Measurements from ENCODE around the gene RNF157.

The RNF157 gene

GRCh38 chr17:76147211-76148014 lies 92.9 kb downstream of the RNF157 start:
- Histone ChIP-seq H3K27me3 (replicated peaks; ENCODE audit: control insufficient read depth, insufficient read depth, low read length) (no peaks in the 10 kb centered on the region; the same call in 1 of the 2 replicates), H3K36me3 (ENCODE audit: control insufficient read depth, insufficient read depth, low read length) (no peaks in the 10 kb centered on the region), H3K4me3 (replicated peaks; ENCODE audit: low read depth, low read length) (no peak overlapping the region)
- no peak for DNase-seq (ENCODE audit: extremely low read depth, insufficient read length)
- TF ChIP-seq, protein P1, sequence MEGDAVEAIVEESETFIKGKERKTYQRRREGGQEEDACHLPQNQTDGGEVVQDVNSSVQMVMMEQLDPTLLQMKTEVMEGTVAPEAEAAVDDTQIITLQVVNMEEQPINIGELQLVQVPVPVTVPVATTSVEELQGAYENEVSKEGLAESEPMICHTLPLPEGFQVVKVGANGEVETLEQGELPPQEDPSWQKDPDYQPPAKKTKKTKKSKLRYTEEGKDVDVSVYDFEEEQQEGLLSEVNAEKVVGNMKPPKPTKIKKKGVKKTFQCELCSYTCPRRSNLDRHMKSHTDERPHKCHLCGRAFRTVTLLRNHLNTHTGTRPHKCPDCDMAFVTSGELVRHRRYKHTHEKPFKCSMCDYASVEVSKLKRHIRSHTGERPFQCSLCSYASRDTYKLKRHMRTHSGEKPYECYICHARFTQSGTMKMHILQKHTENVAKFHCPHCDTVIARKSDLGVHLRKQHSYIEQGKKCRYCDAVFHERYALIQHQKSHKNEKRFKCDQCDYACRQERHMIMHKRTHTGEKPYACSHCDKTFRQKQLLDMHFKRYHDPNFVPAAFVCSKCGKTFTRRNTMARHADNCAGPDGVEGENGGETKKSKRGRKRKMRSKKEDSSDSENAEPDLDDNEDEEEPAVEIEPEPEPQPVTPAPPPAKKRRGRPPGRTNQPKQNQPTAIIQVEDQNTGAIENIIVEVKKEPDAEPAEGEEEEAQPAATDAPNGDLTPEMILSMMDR (IDR thresholded peaks at IDR 0.05; ENCODE audit: insufficient read depth, low read length, poor library complexity, severe bottlenecking), result peak; percentile 28

- H3K27me3 ChIP-seq (replicated peaks; ENCODE audit: control insufficient read depth, insufficient read depth, low read length), result no peaks in the 10 kb centered on the region; the same call in 1 of the 2 replicates
- TF ChIP-seq, protein P1 (IDR thresholded peaks at IDR 0.05; ENCODE audit: insufficient read depth, low read length, poor library complexity, severe bottlenecking), result no peak
- DNase-seq (ENCODE audit: extremely low read depth, insufficient read length), result no peak
- H3K36me3 ChIP-seq (ENCODE audit: control insufficient read depth, insufficient read depth, low read length), result no peaks in the 10 kb centered on the region
- H3K4me3 ChIP-seq (replicated peaks; ENCODE audit: low read depth, low read length), result no peak overlapping the region
Measured at GRCh38 chr17:76146053-76146851, 94.0 kb downstream of the RNF157 start.

DNA sequence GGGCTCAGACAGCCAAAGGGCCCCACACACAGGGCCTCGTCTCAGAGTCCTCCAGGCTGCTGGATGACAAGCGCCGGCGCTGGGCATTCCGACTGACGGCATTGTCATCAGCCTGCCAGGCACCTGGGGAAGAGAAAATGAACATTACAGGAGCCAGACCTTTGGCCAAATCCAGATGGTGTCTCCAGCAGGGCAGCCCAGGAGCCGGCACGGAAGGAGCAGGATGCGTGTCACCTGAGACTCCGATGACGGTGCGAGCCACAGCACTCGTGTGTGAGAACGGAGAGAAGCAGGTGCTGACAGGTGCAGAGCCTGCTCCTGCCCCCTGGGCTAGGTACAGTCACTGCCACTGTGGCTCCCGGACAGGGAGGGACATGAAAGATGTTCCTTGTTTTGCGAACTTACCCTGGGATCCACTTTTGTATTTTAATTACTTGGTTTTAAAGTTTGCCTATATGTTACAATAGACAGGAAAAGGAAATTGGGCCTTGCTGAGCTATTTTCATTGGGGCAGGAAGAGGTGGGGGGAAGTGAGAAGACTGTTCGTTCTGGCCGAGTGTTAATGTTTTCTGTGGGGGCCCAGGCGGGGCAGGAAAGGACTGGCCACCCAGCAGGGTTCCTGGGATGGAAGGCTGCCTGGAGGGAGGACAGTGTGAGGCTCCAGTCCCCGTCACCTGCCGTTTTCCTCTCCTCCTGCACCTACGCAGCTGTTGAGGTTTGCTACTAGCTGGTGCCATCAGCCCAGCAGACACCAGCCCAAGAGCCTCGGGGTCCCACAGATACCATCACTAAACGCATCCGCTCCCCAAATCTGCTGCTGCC lies 94.9 kb downstream of the RNF157 start:
- Histone ChIP-seq H3K4me3 (replicated peaks; ENCODE audit: low read depth, low read length) (no peak overlapping the region), H3K36me3 (ENCODE audit: control insufficient read depth, insufficient read depth, low read length) (no peaks in the 10 kb centered on the region), H3K27me3 (replicated peaks; ENCODE audit: control insufficient read depth, insufficient read depth, low read length) (no peaks in the 10 kb centered on the region; the same call in 1 of the 2 replicates)
- TF ChIP-seq, protein P1 (IDR thresholded peaks at IDR 0.05; ENCODE audit: insufficient read depth, low read length, poor library complexity, severe bottlenecking), result no peak
- DNase-seq (ENCODE audit: extremely low read depth, insufficient read length), result peak; percentile 66

DNA sequence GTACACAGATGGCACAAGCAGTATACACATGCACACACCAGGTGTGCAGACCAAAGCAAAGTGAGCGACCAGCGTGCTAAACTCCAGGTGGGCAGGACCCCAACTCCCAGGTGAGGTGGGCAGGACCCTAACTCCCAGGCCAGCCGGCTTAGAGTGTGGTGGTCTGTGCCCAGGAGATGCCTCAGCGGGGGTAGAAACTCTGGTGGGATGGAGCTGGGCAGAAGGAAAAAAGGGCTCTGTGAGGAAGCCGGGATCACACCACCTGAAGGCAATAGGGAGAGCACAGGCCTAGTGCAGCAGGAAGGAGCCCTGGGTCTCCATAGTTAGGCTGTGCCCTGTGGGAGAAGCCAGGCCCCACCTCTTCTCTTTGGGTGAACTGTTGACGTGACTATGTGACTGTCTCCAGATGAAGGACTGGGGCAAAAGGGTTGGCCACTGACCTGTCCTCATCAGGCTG lies 97.7 kb downstream of the RNF157 start:
- no peaks in the 10 kb centered on the region; the same call in 1 of the 2 replicates for H3K27me3 ChIP-seq (replicated peaks; ENCODE audit: control insufficient read depth, insufficient read depth, low read length)
- DNase-seq (ENCODE audit: extremely low read depth, insufficient read length), result no peak
- no peak overlapping the region for H3K4me3 ChIP-seq (replicated peaks; ENCODE audit: low read depth, low read length)
- no peaks in the 10 kb centered on the region for H3K36me3 ChIP-seq (ENCODE audit: control insufficient read depth, insufficient read depth, low read length)
- TF ChIP-seq, protein P1 (IDR thresholded peaks at IDR 0.05; ENCODE audit: insufficient read depth, low read length, poor library complexity, severe bottlenecking), result no peak

DNA sequence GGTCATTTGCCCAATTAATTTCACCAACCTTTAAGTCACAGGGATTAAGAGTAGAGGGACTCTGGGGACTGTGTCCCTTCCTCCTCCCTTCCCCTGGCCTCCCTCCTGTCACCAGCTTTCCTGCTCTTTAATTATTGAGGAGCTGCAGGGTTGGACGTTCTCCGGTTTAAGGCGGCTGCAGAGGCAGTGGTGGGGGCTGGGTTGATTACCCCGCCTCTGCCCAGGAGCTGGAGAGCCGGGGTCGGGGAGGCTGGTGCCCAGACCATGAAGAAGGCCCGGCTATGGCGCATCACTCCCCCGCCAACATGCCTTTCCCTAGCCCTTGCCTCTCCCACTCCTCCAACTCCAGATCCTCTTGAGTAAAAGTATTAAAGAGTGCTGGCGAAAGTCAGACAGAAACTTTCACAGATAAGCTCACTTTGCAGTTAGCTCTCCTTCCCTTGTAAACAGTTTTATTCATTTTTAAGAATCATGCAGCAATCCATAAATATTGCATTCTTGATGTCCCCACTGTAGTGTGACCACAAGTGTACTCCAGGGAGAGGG lies 98.2 kb downstream of the RNF157 start:
- TF ChIP-seq, protein P1 (IDR thresholded peaks at IDR 0.05; ENCODE audit: insufficient read depth, low read length, poor library complexity, severe bottlenecking), result no peak
- no peaks in the 10 kb centered on the region for H3K36me3 ChIP-seq (ENCODE audit: control insufficient read depth, insufficient read depth, low read length)
- no peak overlapping the region for H3K4me3 ChIP-seq (replicated peaks; ENCODE audit: low read depth, low read length)
- H3K27me3 ChIP-seq (replicated peaks; ENCODE audit: control insufficient read depth, insufficient read depth, low read length), result no peaks in the 10 kb centered on the region; the same call in 1 of the 2 replicates
- no peak for DNase-seq (ENCODE audit: extremely low read depth, insufficient read length)

Measured in GM06990 (cell line).